ENCODE measurements around the gene GATB.

- TF ChIP-seq POLR2AphosphoS5 (IDR thresholded peaks at IDR 0.05) (no peak), CTCF (IDR thresholded peaks at IDR 0.05 in 8 of 11, conservative IDR thresholded peaks at IDR 0.05 in 3 of 11) (no peak)
Measured at GRCh38 chr4:151690164-151690870, 70.5 kb downstream of the GATB start.
